Measurements from ENCODE around the gene M1AP. TPM values are rescaled to one million over a fixed set of nuclear protein-coding genes. Genes with fewer than 3 reads are reported as not detected.

The M1AP gene
- total and polyA plus RNA-seq, 2 of the 4 experiments (the other 2 are of a cell fraction) = 0.03 TPM; not detected in 1

DNA sequence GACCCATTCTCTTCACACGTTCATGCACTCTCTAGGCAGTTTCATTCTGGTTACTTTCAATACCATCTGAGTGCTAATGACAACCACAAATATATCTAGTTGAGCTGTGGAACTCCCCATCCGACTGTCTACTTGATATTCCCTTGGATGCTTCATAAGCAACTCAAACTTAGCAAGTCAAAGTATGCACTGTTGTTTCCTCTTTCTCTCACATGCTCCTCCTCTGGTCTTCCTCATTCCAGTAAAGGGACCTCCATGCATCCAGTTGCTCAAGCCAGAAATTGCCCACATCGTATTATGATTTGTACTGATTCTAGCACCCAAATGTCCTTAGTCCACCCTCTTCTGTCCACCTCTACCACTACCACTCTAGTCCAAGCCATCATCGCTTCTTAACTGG, 28.2 kb upstream of the M1AP start:
- intact Hi-C loops (cut with micrococcal nuclease) = no loop called here
- Histone ChIP-seq H3K4me2 (ENCODE audit: low read depth, low read length) (no peak overlapping the region), H2BK15ac (ENCODE audit: low read depth, low read length) (no peak overlapping the region), H3K14ac (replicated peaks; ENCODE audit: low read depth, low read length) (no peak overlapping the region), H3K27me3 (ENCODE audit: control insufficient read depth, insufficient read depth, low read length) (no peaks in the 10 kb centered on the region), H2BK20ac (ENCODE audit: low read depth, low read length) (no peak overlapping the region), H3K18ac (ENCODE audit: low read depth, low read length) (no peak overlapping the region), H2AFZ (replicated peaks; ENCODE audit: low read length, poor library complexity) (no peak overlapping the region), H2AK9ac (replicated peaks; ENCODE audit: low read depth, low read length, poor library complexity) (no peak overlapping the region), H4K8ac (ENCODE audit: low read depth in 2 of 2, low read length in 2 of 2) (no peak overlapping the region), H2BK5ac (ENCODE audit: low read depth, low read length, poor library complexity, severe bottlenecking) (no peak overlapping the region), H3K4ac (ENCODE audit: low read depth, low read length) (no peak overlapping the region), H3K23ac (ENCODE audit: low read depth, low read length) (no peak overlapping the region), H3K56ac (ENCODE audit: extremely low read depth, insufficient read depth, low read length) (no peak overlapping the region), H2BK120ac (ENCODE audit: low read depth, low read length) (no peak overlapping the region), H4K5ac (ENCODE audit: low read depth, low read length) (no peak overlapping the region), H3K4me3 (ENCODE audit: insufficient read depth, low read depth, low read length) (no peak overlapping the region), H3K9ac (ENCODE audit: low read depth, low read length) (no peak overlapping the region), H3K36me3 (ENCODE audit: control insufficient read depth, insufficient read depth, low read length) (peaks cover 9% of the 10 kb centered on the region; the same call in 1 of the 2 replicates), H2AK5ac (ENCODE audit: low read depth, low read length) (no peak overlapping the region), H3K9me1 (ENCODE audit: insufficient read depth, low read length) (no peaks in the 10 kb centered on the region), H3K27ac (ENCODE audit: insufficient read depth, low read length) (no peak overlapping the region), H4K91ac (ENCODE audit: insufficient read depth, low read depth, low read length) (no peak overlapping the region), H3K9me3 (ENCODE audit: control insufficient read depth, insufficient read depth, low read length) (no peaks in the 10 kb centered on the region), H3K79me1 (ENCODE audit: low read depth in 1 of 2, low read length in 2 of 2) (no peaks in the 10 kb centered on the region), H3K4me1 (ENCODE audit: control insufficient read depth, insufficient read depth, low read length) (no peaks in the 10 kb centered on the region), H4K20me1 (ENCODE audit: insufficient read depth, low read length) (no peaks in the 10 kb centered on the region)
- no peak for ATAC-seq (ENCODE audit: low read depth)
- BruUV-seq (replicated peaks) = no TSS peak
- DNase-seq = no peak
- POLR2A ChIA-PET (ENCODE audit: unreplicated experiment) = no interaction called here
- WGBS, 2 experiments (ENCODE audit: extremely low coverage in 2 of 2, insufficient read length in 1 of 2) = 87% methylated on average over 3 of the region's 4 CpGs; no CpG with 5 or more reads in 1 of the 2 experiments
- dilution Hi-C loops (cut with HindIII; ENCODE audit: low sequenced_read_pairs, unreplicated experiment) = no loop called here
- CTCF ChIA-PET = no interaction called here
- in situ Hi-C loops (cut with MboI; ENCODE audit: low sequenced_read_pairs) = loop anchor here (25.0 kb wide), 2 partner anchors 736 to 936 kb away; no protein-coding TSS in a partner anchor
- no peak for TF ChIP-seq FOS (IDR thresholded peaks at IDR 0.05; ENCODE audit: low read depth, low read length)
- no peak for TF ChIP-seq SMC3 (IDR thresholded peaks at IDR 0.05; ENCODE audit: low read depth, low read length)
- no peak for TF ChIP-seq CHD1 (IDR thresholded peaks at IDR 0.05; ENCODE audit: low read depth, low read length)
- no peak for TF ChIP-seq RFX5 (IDR thresholded peaks at IDR 0.05; ENCODE audit: low read depth, low read length)
- no peak for TF ChIP-seq BHLHE40 (IDR thresholded peaks at IDR 0.05; ENCODE audit: low read depth, low read length)
- no peak for TF ChIP-seq MAFK (IDR thresholded peaks at IDR 0.05; ENCODE audit: low read depth, low read length)
- no peak for TF ChIP-seq NFE2L2 (IDR thresholded peaks at IDR 0.05; ENCODE audit: low read depth, low read length)
